HG02840 (cell line): ENCODE results near the gene MVK.

ENCODE experiments used
- ATAC-seq: cut with Tn5 transposase; IDR thresholded peaks from one replicate; pipeline ENCODE4 v1.9.1; 2021; ENCODE audit warnings: mild to moderate bottlenecking, moderate library complexity, moderate number of reproducible peaks; ENCODE audit not compliant: unreplicated experiment, low FRiP score

Gene MVK

GRCh38 chr12:109605599-109606228 is 32.1 kb downstream of the MVK start:
- no peak for ATAC-seq

DNA sequence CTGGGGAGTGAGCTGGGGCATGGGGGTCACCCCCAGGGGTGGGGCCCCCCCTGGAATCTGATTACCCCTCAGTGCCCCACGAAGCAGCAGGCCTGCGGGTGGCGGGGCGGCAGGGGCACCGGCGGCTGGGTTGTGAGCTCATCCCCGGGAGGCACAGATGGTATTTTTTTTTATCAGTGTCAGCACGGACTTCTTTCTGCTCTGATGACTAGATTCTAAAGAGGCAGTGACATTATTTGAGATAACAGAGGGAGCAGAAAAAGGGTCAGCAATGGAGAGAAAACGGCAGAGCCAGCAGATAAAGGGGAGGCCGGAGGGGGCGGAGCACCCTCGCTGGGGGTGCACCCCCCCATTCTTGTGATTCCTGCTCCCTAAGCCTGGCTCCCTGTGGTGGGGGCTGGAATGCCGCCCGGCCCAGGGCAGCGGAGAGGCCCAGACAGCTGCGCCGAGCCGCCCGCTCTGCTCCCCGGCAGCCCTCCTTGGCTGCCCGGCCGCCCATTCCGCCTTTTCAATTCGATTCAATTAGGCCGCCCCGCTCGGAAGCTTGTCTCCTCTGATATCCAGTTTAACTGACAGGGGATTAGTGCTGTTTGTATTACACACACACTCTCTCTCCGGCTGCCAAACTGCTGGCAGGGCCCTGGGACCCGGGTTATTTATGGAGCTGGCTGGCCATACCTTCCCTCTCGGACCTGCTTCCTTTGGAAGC is 32.9 kb downstream of the MVK start:
- ATAC-seq = no peak

GRCh38 chr12:109607618-109608017 is 34.0 kb downstream of the MVK start:
- ATAC-seq = no peak

DNA sequence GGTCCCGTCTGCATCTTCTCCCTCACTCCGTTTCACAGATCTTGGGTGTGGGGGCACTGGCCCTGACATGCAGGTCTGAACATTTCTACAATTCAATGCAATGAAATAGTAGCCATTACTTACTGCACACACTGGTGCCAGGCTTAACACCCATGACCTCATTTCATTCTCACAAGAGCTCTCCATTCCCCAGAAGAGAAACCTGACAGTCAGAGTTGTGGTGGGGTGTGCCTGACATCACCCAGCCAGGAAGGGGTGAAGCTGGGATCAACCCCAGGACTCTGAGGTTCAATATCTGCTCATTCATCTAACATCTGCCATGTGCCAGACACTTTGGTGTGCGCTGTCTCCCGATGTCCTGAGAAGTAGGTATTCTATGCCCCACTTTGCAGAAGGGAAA is 34.7 kb downstream of the MVK start:
- no peak for ATAC-seq

- no peak for ATAC-seq
These were observed 35.2 kb downstream of the MVK start for GRCh38 chr12:109608793-109609192.

GRCh38 chr12:109609342-109609741 is 35.7 kb downstream of the MVK start:
- ATAC-seq = no peak

DNA sequence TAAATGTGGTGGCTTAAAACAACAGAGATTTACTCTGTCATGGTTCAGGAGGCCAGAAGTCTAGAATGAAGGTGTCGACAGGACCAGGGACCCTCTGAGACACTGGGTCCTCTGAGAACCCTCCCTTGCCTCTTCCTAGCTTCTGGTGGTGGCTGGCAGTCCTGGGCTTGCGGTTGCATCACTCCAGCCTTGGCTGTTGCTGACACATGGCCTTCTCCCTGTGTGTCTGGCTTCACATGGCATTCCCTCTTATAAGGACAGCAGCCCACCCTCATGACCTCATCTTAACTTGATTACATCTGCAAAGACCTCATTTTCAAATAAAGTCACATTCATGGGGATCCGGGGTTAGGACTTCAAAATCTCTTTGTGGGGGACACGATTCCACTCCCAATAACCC is 36.9 kb downstream of the MVK start:
- no peak for ATAC-seq

DNA sequence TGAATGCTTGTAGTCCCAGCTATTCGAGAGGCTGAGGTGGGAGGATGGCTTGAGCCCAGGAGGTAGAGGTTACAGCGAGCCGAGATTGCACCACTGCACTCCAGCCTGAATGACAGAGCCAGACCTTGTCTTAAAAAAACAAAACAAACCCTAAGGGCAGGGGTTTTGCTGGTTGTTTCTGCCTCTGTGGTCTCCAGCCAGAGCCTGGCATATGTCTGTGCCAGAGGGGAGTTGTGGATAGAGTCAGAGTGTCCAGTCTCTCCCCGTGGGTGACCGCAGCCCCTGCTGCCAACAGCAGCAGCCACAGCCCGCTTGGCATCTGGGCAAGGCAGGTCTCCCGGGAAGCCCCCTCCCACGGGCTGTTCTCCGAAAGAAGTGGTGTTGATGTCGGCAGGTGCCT is 37.6 kb downstream of the MVK start:
- no peak for ATAC-seq

DNA sequence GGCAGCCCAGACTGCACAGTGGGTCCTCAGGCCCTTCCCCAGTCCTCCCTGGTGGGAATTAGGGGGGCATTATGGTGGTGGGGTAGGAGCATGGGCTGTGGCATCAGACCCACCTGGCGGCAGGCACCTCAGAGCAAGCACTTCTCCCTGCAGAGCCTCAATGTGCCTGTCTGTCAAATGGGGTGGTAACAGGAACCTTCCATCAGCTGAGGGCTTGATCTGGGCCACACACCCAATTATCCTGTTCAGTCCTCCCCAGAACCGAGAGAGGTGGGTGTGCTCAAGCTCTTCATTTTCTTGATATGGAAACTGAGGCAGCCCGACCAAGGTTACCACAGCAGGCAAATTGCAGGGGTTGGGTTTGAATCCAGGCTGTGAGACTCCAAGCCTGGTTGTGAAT is 38.4 kb downstream of the MVK start:
- no peak for ATAC-seq

GRCh38 chr12:109612975-109613502 is 39.4 kb downstream of the MVK start:
- no peak for ATAC-seq

DNA sequence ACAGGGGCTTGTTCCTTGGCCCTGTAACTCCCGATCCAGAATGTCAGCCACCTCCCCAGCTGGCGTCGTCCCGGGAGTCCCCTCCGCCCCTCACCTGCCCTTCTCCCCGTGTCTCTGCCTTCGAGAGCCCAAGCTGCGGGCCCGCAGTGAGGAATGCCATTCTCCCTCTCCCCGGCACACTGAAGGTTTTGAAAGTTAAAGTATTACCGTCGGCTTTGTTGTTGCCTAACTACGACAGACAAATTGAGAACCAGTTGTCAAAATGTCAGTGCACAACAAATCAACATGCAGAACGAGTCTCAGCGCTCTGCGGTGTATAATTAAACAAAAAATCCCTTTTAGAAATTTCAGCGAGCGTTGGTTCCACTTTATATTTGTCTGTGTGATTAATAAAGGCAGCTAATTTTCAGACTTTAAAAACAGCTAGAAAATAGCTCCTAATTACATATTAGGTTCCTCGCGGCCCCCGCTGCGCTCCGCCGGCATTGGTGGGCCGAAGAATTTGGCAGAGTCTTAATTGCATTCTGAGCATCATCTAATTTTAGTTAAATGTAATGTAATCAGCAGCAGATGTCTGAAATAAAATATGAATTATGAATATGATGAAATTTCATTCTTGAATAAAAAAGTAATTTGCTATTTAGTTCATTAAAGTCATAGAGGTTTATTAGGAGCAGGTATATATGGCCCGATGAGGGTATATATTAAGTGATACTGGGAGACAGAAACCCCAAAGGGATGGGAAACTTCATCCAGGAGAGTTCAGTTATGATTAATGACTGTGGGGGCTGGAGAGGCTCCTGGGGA is 40.3 kb downstream of the MVK start:
- ATAC-seq = no peak

DNA sequence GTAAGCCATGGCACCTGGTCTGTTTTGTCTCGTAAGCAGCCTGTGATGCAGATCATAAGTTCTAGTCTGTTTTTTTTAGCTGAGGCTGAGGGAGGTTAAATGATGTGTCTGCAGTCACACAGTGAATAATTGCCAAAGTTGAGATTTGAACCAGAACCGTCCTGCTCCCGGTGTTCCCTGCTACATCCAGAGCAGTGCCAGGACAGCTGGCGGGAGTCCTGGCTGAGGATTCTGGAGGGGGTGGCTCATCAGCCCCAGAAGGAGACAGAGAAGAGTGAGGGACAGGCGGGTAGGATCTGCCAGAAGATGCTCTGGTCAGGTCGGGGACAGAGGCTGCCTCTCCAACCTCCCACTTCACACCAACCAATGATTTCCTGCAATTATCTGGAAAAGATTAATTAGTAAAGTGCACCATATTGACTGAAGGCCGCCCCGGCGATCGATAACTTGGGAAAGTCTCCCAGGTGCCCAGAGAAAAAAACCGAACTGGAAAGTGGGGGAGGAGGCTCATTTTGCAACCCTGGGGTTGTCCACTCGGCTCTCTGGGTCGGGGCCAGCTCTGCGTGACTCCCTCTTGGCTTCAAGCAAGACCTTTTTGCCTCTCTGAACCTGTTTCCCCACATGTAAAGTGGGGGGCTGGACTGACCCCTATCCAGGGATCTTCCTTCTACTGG is 42.1 kb downstream of the MVK start:
- ATAC-seq = no peak

DNA sequence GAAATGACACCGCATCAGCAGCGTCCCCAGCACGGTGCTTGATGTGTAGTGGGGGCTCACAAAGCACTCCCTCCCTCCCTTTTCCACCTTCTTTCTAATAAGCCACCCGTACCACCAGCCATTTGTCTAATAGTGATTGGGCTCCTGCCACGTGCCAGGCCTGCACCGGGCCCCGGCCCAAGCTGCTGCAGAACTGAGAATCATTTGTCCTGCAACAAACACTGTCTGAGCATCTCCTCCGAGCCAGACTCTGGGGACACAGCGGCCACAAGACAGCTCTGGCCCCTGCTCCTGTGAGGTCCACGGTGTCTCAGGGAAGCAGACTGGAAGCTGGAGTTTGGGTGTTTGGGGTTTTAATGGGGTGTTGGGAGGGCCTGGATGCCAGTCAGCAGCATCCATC is 43.9 kb downstream of the MVK start:
- no peak for ATAC-seq

DNA sequence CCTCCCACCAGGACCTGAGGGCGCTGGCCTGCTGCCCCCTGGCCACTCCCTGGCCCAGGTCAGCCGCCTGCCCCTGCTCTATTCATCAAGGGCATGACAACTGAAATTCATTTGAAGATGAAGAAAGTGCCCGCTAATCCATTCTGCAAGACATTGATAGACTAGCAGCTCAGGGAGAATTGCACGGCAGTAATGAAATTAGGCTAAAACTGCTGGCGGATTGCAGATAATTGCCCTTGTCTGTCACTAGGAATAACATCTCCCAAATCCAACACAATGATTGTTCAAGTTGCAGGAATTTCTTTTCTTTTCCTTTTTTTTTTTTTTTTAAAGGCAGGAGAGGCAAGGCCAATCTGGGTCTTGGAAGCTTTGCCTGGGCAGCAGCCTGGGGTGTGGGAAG is 44.5 kb downstream of the MVK start:
- no peak for ATAC-seq

DNA sequence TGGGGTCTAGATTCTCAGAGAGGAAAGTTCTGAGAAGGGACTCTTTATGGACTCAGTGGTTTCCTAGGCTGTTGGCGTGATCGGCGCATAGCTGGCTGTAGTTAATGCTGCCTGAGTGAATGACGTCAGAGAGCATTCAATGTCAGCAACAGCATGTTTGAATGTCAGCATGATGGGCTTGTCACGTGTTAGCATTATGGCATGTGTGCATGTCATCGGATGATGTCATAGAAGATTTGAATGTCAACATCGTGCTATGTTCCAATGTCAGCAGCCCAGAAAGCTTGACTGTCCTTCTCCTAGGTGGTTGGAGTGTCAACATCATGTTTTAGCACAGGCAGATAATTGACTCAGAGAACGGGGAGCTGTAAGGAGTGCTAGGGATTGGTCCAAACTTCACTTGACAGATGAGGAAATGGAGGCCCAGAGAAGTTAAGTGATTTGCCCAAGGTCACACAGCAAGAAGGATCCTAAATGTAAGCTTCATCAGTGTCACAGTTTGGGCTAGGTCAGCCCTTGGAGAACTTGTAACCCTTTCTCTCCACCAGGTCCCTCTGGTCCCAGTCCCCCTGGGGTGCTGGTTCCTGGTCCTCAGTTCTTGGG is 45.5 kb downstream of the MVK start:
- no peak for ATAC-seq

DNA sequence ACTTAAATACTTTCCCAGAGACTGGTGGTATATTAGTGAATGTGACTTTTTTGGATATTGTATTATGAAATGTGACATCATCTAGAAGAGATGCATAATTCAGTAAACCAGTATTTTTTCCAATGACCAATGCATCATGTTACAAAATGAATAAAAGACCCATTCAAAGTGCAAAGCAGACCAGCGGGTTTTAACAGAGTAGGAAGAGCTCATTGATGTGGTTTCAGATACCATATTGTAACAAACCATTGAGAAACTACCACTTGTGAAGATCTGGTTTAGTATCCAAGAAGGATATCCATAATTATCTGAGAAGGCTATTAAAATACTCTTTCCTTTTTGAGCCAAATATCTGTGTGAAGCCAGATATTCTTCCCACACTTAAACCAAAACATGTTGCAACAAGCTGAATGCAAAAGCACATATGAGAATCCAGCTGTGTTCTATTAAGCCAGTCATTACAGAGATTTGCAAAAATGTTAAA is 47.7 kb downstream of the MVK start:
- no peak for ATAC-seq

DNA sequence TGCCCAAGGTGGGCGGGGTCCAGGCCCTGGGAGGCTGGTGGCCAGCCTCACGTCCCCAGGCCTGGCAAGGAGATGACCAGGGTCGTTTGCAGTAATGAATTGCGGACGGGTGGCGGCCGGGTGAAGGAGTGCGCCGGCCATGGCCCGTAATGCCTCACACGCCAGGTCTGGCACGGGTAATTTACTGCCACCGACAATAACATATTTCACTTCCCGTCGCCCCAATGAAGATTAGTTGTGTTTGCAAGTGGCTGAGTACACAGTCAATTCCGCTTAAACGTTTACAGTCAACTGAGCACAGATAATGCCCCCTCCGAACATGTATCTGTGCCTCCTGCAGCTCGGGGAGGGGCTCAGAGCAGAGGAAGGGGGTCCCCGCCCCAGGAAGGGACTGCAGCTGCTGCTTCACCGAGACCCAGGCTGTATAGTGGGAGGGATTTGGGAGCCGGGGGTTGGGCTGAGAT is 48.3 kb downstream of the MVK start:
- no peak for ATAC-seq

- no peak for ATAC-seq
These were observed 50.9 kb downstream of the MVK start for GRCh38 chr12:109624467-109624866.

- ATAC-seq = no peak
These were observed 51.6 kb downstream of the MVK start for GRCh38 chr12:109625131-109625559.

DNA sequence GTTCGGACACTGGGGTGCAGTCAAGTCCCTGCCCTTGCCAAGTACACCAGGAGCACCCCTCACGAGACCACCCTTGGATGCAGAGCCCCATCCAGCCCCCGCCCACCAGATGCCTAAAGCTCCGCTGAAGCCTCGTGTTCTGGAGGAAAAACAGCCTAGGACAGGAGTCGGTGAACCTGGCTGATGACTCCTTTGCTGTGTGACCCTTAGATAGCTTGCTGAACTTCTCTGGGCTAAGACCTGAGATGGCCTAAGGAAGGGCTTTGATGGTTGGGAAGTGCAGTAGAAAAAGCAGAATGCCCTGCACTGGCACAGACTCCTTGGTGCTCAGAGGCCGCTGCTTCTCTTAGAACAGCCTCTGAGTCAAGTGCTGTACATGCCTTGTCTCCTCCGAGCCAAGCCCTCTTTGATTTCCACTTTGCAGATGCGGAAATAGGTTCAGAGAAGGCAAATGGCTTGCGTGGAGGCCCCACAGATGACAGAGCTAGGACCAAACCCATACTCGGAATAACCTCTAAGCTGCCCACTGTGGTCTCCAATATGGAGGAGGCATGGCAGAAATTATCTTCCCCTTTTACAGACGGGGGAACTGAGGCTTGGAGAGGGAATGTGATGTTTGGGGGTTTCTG is 52.3 kb downstream of the MVK start:
- no peak for ATAC-seq
